Right lobe of liver (tissue), 6 donors: ENCODE data around the gene ALKBH6. TPM values are rescaled to one million over a fixed set of nuclear protein-coding genes. Genes with fewer than 3 reads are reported as not detected.

Experiments used
- ATAC-seq, 4 donors: fragments of 200-7000 bp; cut with Tn5 transposase; one replicate each; pipeline ENCODE4 v1.9.1; 2020; ENCODE audit warnings: mild to moderate bottlenecking in 4 of 4, moderate library complexity in 4 of 4
- DNase-seq, 3 donors: peaks; one replicate each; pipeline ENCODE4 v3.0.0-alpha.2; 2020
- H3K27ac ChIP-seq, 3 donors: fragments of 200-600 bp; one replicate each; pipeline ENCODE4 v1.8.0; 2022
- H3K27me3 ChIP-seq, 2 donors: fragments of 200-600 bp; one replicate each; pipeline ENCODE4 v1.8.0; 2022
- H3K36me3 ChIP-seq, 4 donors: fragments of 200-600 bp; sonication (generic) in 1 of 4; one replicate each; pipeline versions ENCODE4 v1.5.1 to v1.8.0; 2017 to 2022; ENCODE audit warnings: control low read depth in 1 of 4
- H3K4me1 ChIP-seq, 4 donors: fragments of 200-600 bp; sonication (generic) in 1 of 4; one replicate each; pipeline versions ENCODE4 v1.5.1 to v1.8.0; 2017 to 2022; ENCODE audit warnings: control low read depth in 1 of 4
- H3K4me3 ChIP-seq, 3 donors: fragments of 200-600 bp; one replicate each; pipeline ENCODE4 v1.8.0; 2022
- H3K9me3 ChIP-seq, 4 donors: fragments of 200-600 bp; sonication (generic) in 1 of 4; one replicate each; pipeline versions ENCODE4 v1.5.1 to v1.8.0; 2017 to 2022; ENCODE audit warnings: control low read depth in 1 of 4
- CTCF ChIP-seq, 4 donors: fragments of 200-600 bp in 3 of 4; fragments of 450-650 bp in 1 of 4; IDR thresholded peaks; one replicate each; pipeline versions ENCODE4 v1.5.1 to v1.8.0; 2016 to 2022; ENCODE audit warnings: antibody characterized with exemption in 4 of 4, mild to moderate bottlenecking in 2 of 4
- POLR2A ChIP-seq: fragments of 450-650 bp; IDR thresholded peaks from one replicate; pipeline ENCODE4 v1.6.1; 2017; ENCODE audit warnings: antibody characterized with exemption, mild to moderate bottlenecking
- WGBS: methylation state at CpG from one replicate; pipeline ENCODE4 v1.1.6; 2018; ENCODE audit warnings: low coverage, low lambda C conversion rate; ENCODE audit not compliant: insufficient coverage; ENCODE audit errors: missing lambda C conversion rate; 5-methylcytosine and 5-hydroxymethylcytosine counted together
- intact Hi-C, 2 donors: fragments of 100-400 bp; cut with DNase I; formaldehyde crosslinking; loops; one replicate each; pipeline versions ENCODE4 v1.11.2 to v1.14.1; 2022
- total RNA-seq, 6 experiments: library from RNA; depleted of rRNA in 2 of 6; stranded (reverse); fragments of >200 nt in 2 of 6; fragmentation: NEBNext Ultra II Directional in 3 of 6; extraction: Animal tissue kit (Norgen Biotek cat#: 25700) in 3 of 6; gene quantifications; one replicate each; pipeline versions ENCODE4 v1.1.0 to v1.2.4, GENCODE V29; 2016 to 2023
- donor health status: DM: no; HTN: yes; CAD: no.
- donor health status: DM: no; HTN: no; CAD: no.
- donor health status: DM: no; HTN: no; CAD: no.
- donor health status: DM: no; HTN: yes; CAD: no.
- donor health status: DM: no; HTN: yes; CAD: no.

ALKBH6 gene
- total RNA-seq, 6 experiments from 2014 or later, result 9.7 to 31.2 (median 11.5) TPM

GRCh38 chr19:36008336-36008978 lies 5.6 kb downstream of the ALKBH6 start, which contains the start of gene SYNE4:
Gene SYNE4 (minus strand): TSS chr19:36008813. CDS start chr19:36008681, 132 bp downstream.
- WGBS, result 54% methylated on average over 3 of the region's 19 CpGs
- Histone ChIP-seq H3K4me3 (peak within 1 kb of the TSS; percentile 54 to 71 (median 69)), H3K36me3 (peaks cover 0 to 3% (median 0%) of the 10 kb centered on the region in 4 donors), H3K9me3 (no peaks in the 10 kb centered on the region), H3K27ac (peak within 1 kb of the TSS; percentile 44 to 78 (median 51)), H3K4me1 (peaks cover 0 to 18% (median 2%) of the 10 kb centered on the region in 4 donors), H3K27me3 (no peaks in the 10 kb centered on the region)
- peak; percentile 85 to 91 (median 90) for DNase-seq
- intact Hi-C loops, result no loop called here
- ATAC-seq, result peak; percentile 85 to 93 (median 90)
- TF ChIP-seq POLR2A (peak; percentile 60), CTCF (IDR thresholded peaks at IDR 0.05) (no peak)

GRCh38 chr19:36006955-36007354 lies 7.1 kb downstream of the ALKBH6 start:
- no peaks in the 10 kb centered on the region for H3K9me3 ChIP-seq
- DNase-seq, result no peak
- H3K27ac ChIP-seq, result no peak overlapping the region
- peak in 1 of 4 donors; percentile 4 for ATAC-seq
- intact Hi-C loops, result no loop called here
- no peak overlapping the region for H3K4me3 ChIP-seq
- no CpG with 5 or more reads among the region's 5 CpGs for WGBS
- peaks cover 0 to 3% (median 0%) of the 10 kb centered on the region in 4 donors for H3K36me3 ChIP-seq
- TF ChIP-seq POLR2A (no peak), CTCF (IDR thresholded peaks at IDR 0.05) (no peak)
- H3K27me3 ChIP-seq, result no peaks in the 10 kb centered on the region
- H3K4me1 ChIP-seq, result peaks cover 0 to 13% (median 2%) of the 10 kb centered on the region in 4 donors

GRCh38 chr19:36003284-36003683 lies 10.7 kb downstream of the ALKBH6 start:
- peaks cover 0 to 30% (median 9%) of the 10 kb centered on the region in 4 donors for H3K4me1 ChIP-seq
- H3K4me3 ChIP-seq, result no peak overlapping the region
- no peaks in the 10 kb centered on the region for H3K27me3 ChIP-seq
- intact Hi-C loops, result no loop called here
- no peak for ATAC-seq
- WGBS, result 96% methylated on average over 4 of the region's 4 CpGs
- peaks cover 0 to 3% (median 0%) of the 10 kb centered on the region in 4 donors for H3K36me3 ChIP-seq
- no peaks in the 10 kb centered on the region for H3K9me3 ChIP-seq
- no peak for DNase-seq
- TF ChIP-seq CTCF (IDR thresholded peaks at IDR 0.05), result no peak
- no peak for TF ChIP-seq POLR2A
- H3K27ac ChIP-seq, result no peak overlapping the region

- Histone ChIP-seq H3K27me3 (no peaks in the 10 kb centered on the region), H3K9me3 (no peaks in the 10 kb centered on the region), H3K4me1 (peaks cover 0 to 24% (median 9%) of the 10 kb centered on the region in 4 donors), H3K27ac (no peak overlapping the region), H3K36me3 (peaks cover 0 to 3% (median 0%) of the 10 kb centered on the region in 4 donors), H3K4me3 (no peak overlapping the region)
- 93% methylated on average over 3 of the region's 3 CpGs for WGBS
- DNase-seq (no peak), ATAC-seq (no peak)
- no peak for TF ChIP-seq CTCF (IDR thresholded peaks at IDR 0.05)
- TF ChIP-seq POLR2A, result no peak
- intact Hi-C loops, result no loop called here
Measured at GRCh38 chr19:36001605-36002004, 12.4 kb downstream of the ALKBH6 start.
